GM12891 (cell line): ENCODE results near the gene TBX18.

Experiments
- DNase-seq: peaks from one replicate; pipeline ENCODE4 v3.0.0; 2011; ENCODE audit warnings: low spot score; ENCODE audit not compliant: insufficient read length
- FAIRE-seq: peaks from 2 replicates; lab custom pipeline; 2011; peaks lifted over from hg19 to GRCh38; lab: Jason Lieb, UNC
- PAX5 ChIP-seq: IDR thresholded peaks from 2 replicates; pipeline ENCODE4 v1.6.1; 2011; ENCODE audit warnings: low read length, moderate library complexity, mild to moderate bottlenecking; ENCODE audit not compliant: insufficient read depth, severe bottlenecking
- POLR2A ChIP-seq: IDR thresholded peaks from 2 replicates; pipeline ENCODE4 v1.6.1; 2011; ENCODE audit warnings: low read depth, low read length, control low read depth
- POLR2AphosphoS5 ChIP-seq: IDR thresholded peaks from 2 replicates; pipeline ENCODE4 v1.6.1; 2011; ENCODE audit warnings: low read depth, low read length, control low read depth
- POU2F2 ChIP-seq: IDR thresholded peaks from 2 replicates; pipeline ENCODE4 v1.6.1; 2011; ENCODE audit warnings: low read depth, mild to moderate bottlenecking, control low read depth, low read length, moderate library complexity
- SPI1 ChIP-seq: IDR thresholded peaks from 2 replicates; pipeline ENCODE4 v1.6.1; 2011; ENCODE audit warnings: low read depth, low read length, control low read depth
- TAF1 ChIP-seq: IDR thresholded peaks from 2 replicates; pipeline ENCODE4 v1.6.1; 2011; ENCODE audit warnings: low read depth, low read length, control low read depth

Gene TBX18

GRCh38 chr6:84791233-84791632, 26.8 kb upstream of the TBX18 start:
- FAIRE-seq = no peak
- no peak for DNase-seq
- TF ChIP-seq POLR2AphosphoS5 (no peak), TAF1 (no peak), POU2F2 (no peak), POLR2A (no peak), PAX5 (no peak), SPI1 (no peak)

GRCh38 chr6:84789170-84789569, 24.8 kb upstream of the TBX18 start:
- FAIRE-seq (no peak), DNase-seq (no peak)
- TF ChIP-seq SPI1 = no peak
- TF ChIP-seq POU2F2 = no peak
- TF ChIP-seq TAF1 = no peak
- TF ChIP-seq PAX5 = no peak
- TF ChIP-seq POLR2A = no peak
- TF ChIP-seq POLR2AphosphoS5 = no peak

- TF ChIP-seq SPI1 (no peak), POLR2AphosphoS5 (no peak), POLR2A (no peak), TAF1 (no peak), POU2F2 (no peak), PAX5 (no peak)
- FAIRE-seq (no peak), DNase-seq (no peak)
Measured at GRCh38 chr6:84788689-84789088, 24.3 kb upstream of the TBX18 start.

- no peak for TF ChIP-seq SPI1
- no peak for TF ChIP-seq TAF1
- no peak for TF ChIP-seq PAX5
- TF ChIP-seq POU2F2 = no peak
- TF ChIP-seq POLR2A = no peak
- TF ChIP-seq POLR2AphosphoS5 = no peak
- FAIRE-seq (no peak), DNase-seq (no peak)
Measured at GRCh38 chr6:84785671-84786070, 21.3 kb upstream of the TBX18 start.

- no peak for TF ChIP-seq POLR2A
- TF ChIP-seq SPI1 = no peak
- no peak for TF ChIP-seq POLR2AphosphoS5
- no peak for TF ChIP-seq POU2F2
- TF ChIP-seq TAF1 = no peak
- TF ChIP-seq PAX5 = no peak
- no peak for DNase-seq
- no peak for FAIRE-seq
Measured at GRCh38 chr6:84779917-84780316, 15.5 kb upstream of the TBX18 start.

GRCh38 chr6:84779380-84779779, 15.0 kb upstream of the TBX18 start:
- FAIRE-seq = no peak
- no peak for DNase-seq
- TF ChIP-seq TAF1 = no peak
- no peak for TF ChIP-seq POLR2A
- TF ChIP-seq POLR2AphosphoS5 = no peak
- TF ChIP-seq SPI1 = no peak
- TF ChIP-seq POU2F2 = no peak
- TF ChIP-seq PAX5 = no peak

GRCh38 chr6:84777888-84778287, 13.5 kb upstream of the TBX18 start:
- DNase-seq = no peak
- TF ChIP-seq TAF1 (no peak), PAX5 (no peak), SPI1 (no peak), POU2F2 (no peak), POLR2AphosphoS5 (no peak), POLR2A (no peak)
- FAIRE-seq = no peak

- FAIRE-seq (no peak), DNase-seq (no peak)
- no peak for TF ChIP-seq POLR2AphosphoS5
- no peak for TF ChIP-seq SPI1
- no peak for TF ChIP-seq POU2F2
- TF ChIP-seq TAF1 = no peak
- TF ChIP-seq PAX5 = no peak
- TF ChIP-seq POLR2A = no peak
Measured at GRCh38 chr6:84776392-84776791, 12.0 kb upstream of the TBX18 start.

- no peak for DNase-seq
- no peak for TF ChIP-seq POU2F2
- TF ChIP-seq POLR2A = no peak
- TF ChIP-seq PAX5 = no peak
- TF ChIP-seq SPI1 = no peak
- TF ChIP-seq POLR2AphosphoS5 = no peak
- no peak for FAIRE-seq
Measured at GRCh38 chr6:84775751-84776150, 11.4 kb upstream of the TBX18 start.

GRCh38 chr6:84774985-84775284, 10.5 kb upstream of the TBX18 start:
- no peak for DNase-seq
- TF ChIP-seq POLR2A (no peak), PAX5 (no peak), POLR2AphosphoS5 (no peak), SPI1 (no peak), POU2F2 (no peak), TAF1 (no peak)
- no peak for FAIRE-seq

GRCh38 chr6:84774157-84774984, 10.0 kb upstream of the TBX18 start:
- DNase-seq (no peak), FAIRE-seq (no peak)
- no peak for TF ChIP-seq PAX5
- no peak for TF ChIP-seq POLR2A
- no peak for TF ChIP-seq SPI1
- no peak for TF ChIP-seq TAF1
- no peak for TF ChIP-seq POU2F2
- no peak for TF ChIP-seq POLR2AphosphoS5
